Loucy (cell line): ENCODE measurements around the gene CDRT4.

Experiments
- H2AFZ ChIP-seq: fragments of 200-600 bp; sonication (generic); 2 replicates; pipeline ENCODE4 v1.6.0; 2016; ENCODE audit warnings: antibody characterized with exemption, mild to moderate bottlenecking, low read length, moderate library complexity
- H3F3A ChIP-seq: fragments of 200-600 bp; 2 replicates; pipeline ENCODE4 v1.6.0; 2016; ENCODE audit warnings: antibody characterized with exemption, low read depth, mild to moderate bottlenecking
- H3K27me3 ChIP-seq: fragments of 200-600 bp; sonication (generic); 2 replicates; pipeline ENCODE4 v1.6.1; 2014; ENCODE audit warnings: low read length, mild to moderate bottlenecking; ENCODE audit not compliant: insufficient read depth, poor library complexity, severe bottlenecking
- H3K36me3 ChIP-seq: fragments of 200-600 bp; sonication (generic); 2 replicates; pipeline ENCODE4 v1.6.1; 2016; ENCODE audit warnings: low read length; ENCODE audit not compliant: insufficient read depth
- H3K4me1 ChIP-seq: fragments of 200-600 bp; sonication (generic); 2 replicates; pipeline ENCODE4 v1.5.1; 2014; ENCODE audit warnings: low read length, mild to moderate bottlenecking; ENCODE audit not compliant: insufficient read depth, poor library complexity, severe bottlenecking
- H3K4me2 ChIP-seq: fragments of 200-600 bp; sonication (generic); 2 replicates; pipeline ENCODE4 v1.6.0; 2014; ENCODE audit warnings: antibody characterized with exemption, low read length, low read depth, mild to moderate bottlenecking; ENCODE audit not compliant: poor library complexity, severe bottlenecking
- H3K4me3 ChIP-seq: fragments of 200-600 bp; sonication (generic); 2 replicates; pipeline ENCODE4 v1.5.1; 2014; ENCODE audit warnings: low read length, mild to moderate bottlenecking, mixed read lengths; ENCODE audit not compliant: poor library complexity, severe bottlenecking
- H3K79me2 ChIP-seq: fragments of 200-600 bp; sonication (generic); 2 replicates; pipeline ENCODE4 v1.6.1; 2014; ENCODE audit warnings: low read length; ENCODE audit not compliant: insufficient read depth
- H3K9ac ChIP-seq: fragments of 200-600 bp; sonication (generic); 2 replicates; pipeline ENCODE4 v1.6.0; 2014; ENCODE audit warnings: mild to moderate bottlenecking, low read depth, low read length, moderate library complexity; ENCODE audit not compliant: poor library complexity, severe bottlenecking
- H3K9me2 ChIP-seq: fragments of 200-600 bp; sonication (generic); replicated peaks from 2 replicates; pipeline ENCODE4 v1.6.1; 2016; ENCODE audit warnings: low read depth, low read length, mixed read lengths
- H3K9me3 ChIP-seq: fragments of 200-600 bp; sonication (generic); 2 replicates; pipeline ENCODE4 v1.6.1; 2014; ENCODE audit warnings: mild to moderate bottlenecking, antibody characterized with exemption, low read length, low read depth; ENCODE audit not compliant: insufficient read depth
- H4K20me1 ChIP-seq: fragments of 200-600 bp; sonication (generic); 2 replicates; pipeline ENCODE4 v1.6.0; 2014; ENCODE audit warnings: antibody characterized with exemption, low read length, mild to moderate bottlenecking; ENCODE audit not compliant: insufficient read depth, poor library complexity, severe bottlenecking
- EZH2phosphoT487 ChIP-seq: fragments of 200-600 bp; IDR thresholded peaks from 2 replicates; pipeline ENCODE4 v1.6.1; 2018; ENCODE audit warnings: antibody characterized with exemption, mild to moderate bottlenecking, moderate library complexity, borderline replicate concordance
- TF ChIP-seq, protein P1 (sequence below): fragments of 200-600 bp; sonication (generic); conservative IDR thresholded peaks from 2 replicates; pipeline ENCODE4 v1.5.1; 2014; ENCODE audit warnings: mild to moderate bottlenecking, antibody characterized with exemption, low read length

Gene CDRT4

DNA sequence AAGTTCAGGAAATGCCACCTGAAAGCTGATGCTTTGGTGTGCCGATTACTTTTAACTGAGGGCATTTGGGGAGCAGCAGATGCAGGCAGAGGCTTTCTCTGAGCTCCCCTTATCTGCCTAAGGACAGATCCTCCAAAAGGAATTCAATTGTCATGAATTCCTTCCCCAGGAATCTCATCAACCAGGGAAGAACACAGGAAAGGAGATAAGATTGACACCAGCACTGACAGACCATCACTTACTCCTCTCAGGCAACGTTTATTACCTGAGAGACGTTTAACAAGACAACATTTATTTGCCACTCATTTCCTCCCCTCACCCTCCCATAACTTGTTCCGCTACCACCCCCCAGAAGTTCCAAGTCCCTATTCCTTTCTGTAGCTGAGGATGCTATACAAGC lies 17.6 kb upstream of the CDRT4 start:
- Histone ChIP-seq H3K4me2 (no peak overlapping the region), H3K79me2 (no peaks in the 10 kb centered on the region), H3F3A (no peaks in the 10 kb centered on the region), H3K4me3 (no peak overlapping the region), H3K27me3 (no peaks in the 10 kb centered on the region), H3K9me2 (no peaks in the 10 kb centered on the region), H3K36me3 (no peaks in the 10 kb centered on the region), H3K9ac (no peak overlapping the region), H2AFZ (no peak overlapping the region), H3K9me3 (no peaks in the 10 kb centered on the region; the same call in 1 of the 2 replicates), H3K4me1 (peaks cover under 1% of the 10 kb centered on the region), H4K20me1 (no peaks in the 10 kb centered on the region)
- TF ChIP-seq, protein P1, sequence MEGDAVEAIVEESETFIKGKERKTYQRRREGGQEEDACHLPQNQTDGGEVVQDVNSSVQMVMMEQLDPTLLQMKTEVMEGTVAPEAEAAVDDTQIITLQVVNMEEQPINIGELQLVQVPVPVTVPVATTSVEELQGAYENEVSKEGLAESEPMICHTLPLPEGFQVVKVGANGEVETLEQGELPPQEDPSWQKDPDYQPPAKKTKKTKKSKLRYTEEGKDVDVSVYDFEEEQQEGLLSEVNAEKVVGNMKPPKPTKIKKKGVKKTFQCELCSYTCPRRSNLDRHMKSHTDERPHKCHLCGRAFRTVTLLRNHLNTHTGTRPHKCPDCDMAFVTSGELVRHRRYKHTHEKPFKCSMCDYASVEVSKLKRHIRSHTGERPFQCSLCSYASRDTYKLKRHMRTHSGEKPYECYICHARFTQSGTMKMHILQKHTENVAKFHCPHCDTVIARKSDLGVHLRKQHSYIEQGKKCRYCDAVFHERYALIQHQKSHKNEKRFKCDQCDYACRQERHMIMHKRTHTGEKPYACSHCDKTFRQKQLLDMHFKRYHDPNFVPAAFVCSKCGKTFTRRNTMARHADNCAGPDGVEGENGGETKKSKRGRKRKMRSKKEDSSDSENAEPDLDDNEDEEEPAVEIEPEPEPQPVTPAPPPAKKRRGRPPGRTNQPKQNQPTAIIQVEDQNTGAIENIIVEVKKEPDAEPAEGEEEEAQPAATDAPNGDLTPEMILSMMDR = no peak
- no peak for TF ChIP-seq EZH2phosphoT487

- Histone ChIP-seq H3K4me3 (no peak overlapping the region), H3K9me3 (no peaks in the 10 kb centered on the region), H3K36me3 (no peaks in the 10 kb centered on the region), H3K9me2 (no peaks in the 10 kb centered on the region), H3K79me2 (no peaks in the 10 kb centered on the region), H3F3A (no peaks in the 10 kb centered on the region), H3K4me1 (no peaks in the 10 kb centered on the region), H3K4me2 (no peak overlapping the region), H3K27me3 (no peaks in the 10 kb centered on the region), H4K20me1 (no peaks in the 10 kb centered on the region), H2AFZ (no peak overlapping the region), H3K9ac (no peak overlapping the region)
- no peak for TF ChIP-seq EZH2phosphoT487
- TF ChIP-seq, protein P1 = no peak
Measured at GRCh38 chr17:15483431-15483830, 16.0 kb upstream of the CDRT4 start.

GRCh38 chr17:15482476-15482875 lies 15.1 kb upstream of the CDRT4 start:
- no peak for TF ChIP-seq EZH2phosphoT487
- TF ChIP-seq, protein P1 = no peak
- no peak overlapping the region for H3K4me3 ChIP-seq
- no peak overlapping the region for H2AFZ ChIP-seq
- no peaks in the 10 kb centered on the region for H3K9me2 ChIP-seq
- no peaks in the 10 kb centered on the region for H3K27me3 ChIP-seq
- no peaks in the 10 kb centered on the region for H3K36me3 ChIP-seq
- H3K79me2 ChIP-seq = no peaks in the 10 kb centered on the region
- no peak overlapping the region for H3K4me2 ChIP-seq
- no peaks in the 10 kb centered on the region for H3K9me3 ChIP-seq
- H4K20me1 ChIP-seq = no peaks in the 10 kb centered on the region
- no peaks in the 10 kb centered on the region for H3F3A ChIP-seq
- no peaks in the 10 kb centered on the region for H3K4me1 ChIP-seq
- no peak overlapping the region for H3K9ac ChIP-seq
